GM12878 (cell line): ENCODE results near the gene OLFML2B. TPM values are rescaled to one million over a fixed set of nuclear protein-coding genes. Genes with fewer than 3 reads are reported as not detected.

Experiments used
- ATAC-seq: fragments of 200-7000 bp; cut with Tn5 transposase; 3 replicates; pipeline ENCODE4 v1.9.1; 2020; ENCODE audit warnings: mild to moderate bottlenecking, moderate library complexity
- BruUV-seq: library from RNA; stranded (reverse); fragments of 400-500 nt; replicated peaks from 2 replicates; lab custom pipeline; 2021; lab: Mats Ljungman, UMichigan
- CTCF ChIA-PET: fragments of 300-600 bp; sonication (Branson Sonifier 250); formaldehyde crosslinking; extraction: SDS; loops from one replicate; lab custom pipeline; 2021; ENCODE audit warnings: inconsistent platforms; lab: Yijun Ruan, JAX
- POLR2A ChIA-PET: fragments of 350-600 bp; formaldehyde crosslinking; extraction: SDS; loops from one replicate; lab custom pipeline; 2021; ENCODE audit warnings: inconsistent platforms; lab: Charles Lee
- RAD21 ChIA-PET: fragments of 300-600 bp; sonication (Branson Sonifier 250); formaldehyde crosslinking; loops from one replicate; lab custom pipeline; 2023; ENCODE audit warnings: antibody characterized with exemption; ENCODE audit not compliant: unreplicated experiment; lab: Charles Lee
- SMC1A ChIA-PET: fragments of 300-600 bp; sonication (Branson Sonifier 250); formaldehyde crosslinking; loops from one replicate; lab custom pipeline; 2023; ENCODE audit not compliant: unreplicated experiment, uncharacterized antibody; lab: Charles Lee
- DNase-seq: peaks from one replicate; pipeline ENCODE4 v3.0.0-alpha.2; 2011; ENCODE audit warnings: low read depth, low spot score
- FAIRE-seq: peaks from 3 replicates; lab custom pipeline; 2011; peaks lifted over from hg19 to GRCh38; lab: Jason Lieb, UNC
- H2AFZ ChIP-seq: 2 replicates; pipeline ENCODE4 v1.6.0; 2011; ENCODE audit warnings: low read depth, low read length, control low read depth; ENCODE audit not compliant: control insufficient read depth
- H3K27ac ChIP-seq: 2 replicates; pipeline ENCODE4 v1.5.1; 2011; ENCODE audit warnings: control low read depth; ENCODE audit not compliant: control insufficient read depth, insufficient read depth
- H3K27me3 ChIP-seq, 2 experiments: replicated peaks in 1 of 2; 2 replicates each; pipeline versions ENCODE4 v1.6.0 to v1.6.1; 2011; ENCODE audit warnings: low read length in 1 of 2; ENCODE audit not compliant: control insufficient read depth in 2 of 2, insufficient read depth in 2 of 2
- H3K36me3 ChIP-seq, 2 experiments: 2 replicates each; pipeline ENCODE4 v1.5.1; 2011; ENCODE audit warnings: low read length in 1 of 2; ENCODE audit not compliant: control insufficient read depth in 2 of 2, insufficient read depth in 2 of 2
- H3K4me1 ChIP-seq: 2 replicates; pipeline ENCODE4 v1.6.1; 2011; ENCODE audit warnings: mild to moderate bottlenecking, low read length, moderate library complexity, mixed read lengths; ENCODE audit not compliant: control insufficient read depth, insufficient read depth
- H3K4me2 ChIP-seq: 2 replicates; pipeline ENCODE4 v1.6.0; 2011; ENCODE audit warnings: control low read depth; ENCODE audit not compliant: control insufficient read depth, insufficient read depth
- H3K4me3 ChIP-seq: fragments of 200-600 bp; sonication (generic); 2 replicates; pipeline ENCODE4 v1.5.1; 2016
- H3K79me2 ChIP-seq: 2 replicates; pipeline ENCODE4 v1.6.0; 2011; ENCODE audit warnings: low read length; ENCODE audit not compliant: control insufficient read depth, insufficient read depth
- H3K9ac ChIP-seq: 2 replicates; pipeline ENCODE4 v1.8.0; 2011; ENCODE audit warnings: low read length, control low read depth, mixed read lengths; ENCODE audit not compliant: control insufficient read depth, insufficient read depth
- H3K9me3 ChIP-seq: replicated peaks from 3 replicates; pipeline ENCODE4 v1.5.1; 2011; ENCODE audit warnings: mild to moderate bottlenecking, low read length; ENCODE audit not compliant: control insufficient read depth, insufficient read depth
- H4K20me1 ChIP-seq: 2 replicates; pipeline ENCODE4 v1.6.0; 2011; ENCODE audit not compliant: control insufficient read depth, insufficient read depth
- BCLAF1 ChIP-seq: fragments of 450-650 bp; IDR thresholded peaks from 2 replicates; pipeline ENCODE4 v1.6.1; 2017; ENCODE audit warnings: antibody characterized with exemption, mild to moderate bottlenecking, moderate library complexity
- CBFB ChIP-seq: IDR thresholded peaks from 2 replicates; pipeline ENCODE4 v1.6.1; 2016; ENCODE audit warnings: antibody characterized with exemption, low read depth
- CBX5 ChIP-seq: sonication (generic); IDR thresholded peaks from 2 replicates; pipeline ENCODE4 v1.6.1; 2016; ENCODE audit warnings: low read depth, moderate library complexity, mild to moderate bottlenecking, inconsistent platforms
- CEBPZ ChIP-seq: fragments of 150-350 bp; IDR thresholded peaks from 2 replicates; pipeline ENCODE4 v1.6.1; 2016; ENCODE audit warnings: low read depth, low read length
- EP300 ChIP-seq, 2 experiments: fragments of 150-350 bp in 1 of 2; IDR thresholded peaks; 2 replicates each; pipeline ENCODE4 v1.6.1; 2011 to 2012; ENCODE audit warnings: low read depth in 2 of 2, low read length in 2 of 2, borderline replicate concordance in 1 of 2, improper control_type of control experiment in 1 of 2, inconsistent platforms in 1 of 2; ENCODE audit not compliant: control insufficient read depth in 1 of 2
- IRF3 ChIP-seq: fragments of 450-650 bp; IDR thresholded peaks from 2 replicates; pipeline ENCODE4 v1.6.1; 2014; ENCODE audit warnings: mild to moderate bottlenecking
- JUNB ChIP-seq: IDR thresholded peaks from 2 replicates; pipeline ENCODE4 v1.6.1; 2016; ENCODE audit warnings: antibody characterized with exemption, mild to moderate bottlenecking
- NFXL1 ChIP-seq: fragments of 450-650 bp; IDR thresholded peaks from 2 replicates; pipeline ENCODE4 v1.6.1; 2017; ENCODE audit warnings: antibody characterized with exemption, mild to moderate bottlenecking, borderline replicate concordance
- PKNOX1 ChIP-seq: fragments of 450-650 bp; IDR thresholded peaks from 2 replicates; pipeline ENCODE4 v1.6.1; 2016; ENCODE audit warnings: mild to moderate bottlenecking
- RUNX3 ChIP-seq: IDR thresholded peaks from 2 replicates; pipeline ENCODE4 v1.6.1; 2012; ENCODE audit warnings: low read length, inconsistent platforms
- SIX5 ChIP-seq: IDR thresholded peaks from 2 replicates; pipeline ENCODE4 v1.6.1; 2011; ENCODE audit warnings: mild to moderate bottlenecking, low read depth, low read length, moderate library complexity; ENCODE audit not compliant: severe bottlenecking
- SMAD1 ChIP-seq: fragments of 450-650 bp; IDR thresholded peaks from 2 replicates; pipeline ENCODE4 v1.6.1; 2018; ENCODE audit warnings: mild to moderate bottlenecking, low read depth; ENCODE audit not compliant: partially characterized antibody
- SMAD5 ChIP-seq: IDR thresholded peaks from 2 replicates; pipeline ENCODE4 v1.6.1; 2016; ENCODE audit warnings: antibody characterized with exemption, low read depth
- SREBF2 ChIP-seq: IDR thresholded peaks from 2 replicates; pipeline ENCODE4 v1.6.1; 2012; ENCODE audit warnings: mild to moderate bottlenecking, low read length
- STAT3 ChIP-seq: IDR thresholded peaks from 2 replicates; pipeline ENCODE4 v1.6.1; 2011; ENCODE audit warnings: low read depth, low read length, improper control_type of control experiment
- TARDBP ChIP-seq: IDR thresholded peaks from 2 replicates; pipeline ENCODE4 v1.6.1; 2016; ENCODE audit warnings: borderline replicate concordance
- TCF3 ChIP-seq: IDR thresholded peaks from 2 replicates; pipeline ENCODE4 v1.6.1; 2012; ENCODE audit warnings: low read depth, mild to moderate bottlenecking, low read length, borderline replicate concordance; ENCODE audit not compliant: insufficient read depth
- YBX1 ChIP-seq: fragments of 450-650 bp; IDR thresholded peaks from 2 replicates; pipeline ENCODE4 v1.6.1; 2016; ENCODE audit warnings: antibody characterized with exemption
- WGBS: methylation state at CpG from one replicate; pipeline ENCODE4 v1.1.6; 2016; ENCODE audit warnings: low lambda C conversion rate; ENCODE audit not compliant: insufficient replicate concordance, insufficient coverage; ENCODE audit errors: missing lambda C conversion rate; 5-methylcytosine and 5-hydroxymethylcytosine counted together
- in situ Hi-C: fragments of 300-500 bp; cut with MboI; formaldehyde crosslinking; loops from 9 replicates; pipeline ENCODE4 v1.14.3; 2018; ENCODE audit warnings: mixed read lengths
- intact Hi-C: fragments of 100-400 bp; cut with micrococcal nuclease; formaldehyde crosslinking; loops from one replicate; pipeline ENCODE4 v1.14.2; 2022; ENCODE audit not compliant: unreplicated experiment
- polyA plus RNA-seq, 11 experiments: library from polyadenylated mRNA; depleted of rRNA in 4 of 11; unstranded in 6 of 11; stranded (reverse) in 5 of 11; fragments of >200 nt; fragmentation: Nextera tagmentation in 4 of 11; fragmentation: Illumina TruSeq in 1 of 11; extraction: Ambion mirVana in 4 of 11; extraction: Trizol in 1 of 11; gene quantifications; 1 replicate in 1 of 11; 2 replicates in 10 of 11; pipeline versions ENCODE4 v1.2.1 to v1.2.3, GENCODE V29; 2011 to 2016; ENCODE audit warnings: inconsistent platforms in 2 of 11, missing spikeins in 2 of 11, low read depth in 1 of 11
- total RNA-seq, 4 experiments: library from RNA; depleted of rRNA in 3 of 4; stranded (reverse); fragments of >200 nt in 3 of 4; fragmentation: Illumina TruSeq in 1 of 4; extraction: Trizol in 1 of 4; gene quantifications; 2 replicates each; pipeline versions ENCODE4 v1.2.1 to v1.2.3, GENCODE V29; 2013 to 2021

The OLFML2B gene
- total and polyA plus RNA-seq, 10 of the 15 experiments (the other 5 are each of a cell fraction or from before 2014, with no cell fraction given): not detected

GRCh38 chr1:161943737-161944136, 79.9 kb downstream of the OLFML2B start:
- Histone ChIP-seq H3K4me2 (no peak overlapping the region), H3K27me3 (no peaks in the 10 kb centered on the region), H3K4me1 (no peaks in the 10 kb centered on the region), H3K79me2 (no peaks in the 10 kb centered on the region), H2AFZ (no peak overlapping the region), H4K20me1 (no peaks in the 10 kb centered on the region), H3K4me3 (no peak overlapping the region), H3K36me3 (peaks cover 0 to 5% of the 10 kb centered on the region in 2 experiments; a peak in 3 of 4 replicates), H3K9ac (no peak overlapping the region), H3K9me3 (no peaks in the 10 kb centered on the region), H3K27ac (no peak overlapping the region)
- ChIA-PET RAD21 (no interaction called here), CTCF (no interaction called here), SMC1A (interaction anchor here (1.2 to 1.3 kb wide), 2 partner anchors 14 to 93 kb away, joined by 3 read pairs; no protein-coding TSS in a partner anchor), POLR2A (no interaction called here)
- in situ Hi-C loops (no loop called here), intact Hi-C loops (no loop called here)
- no peak for DNase-seq
- 100% methylated on average over 1 of the region's 1 CpG for WGBS
- no TSS peak for BruUV-seq
- ATAC-seq: no peak
- no peak for FAIRE-seq
- TF ChIP-seq CBX5 (no peak), BCLAF1 (no peak), NFXL1 (no peak), EP300 (IDR thresholded peaks at IDR 0.05; ENCODE audit: borderline replicate concordance in 1 of 2, control insufficient read depth in 1 of 2, low read depth in 2 of 2, low read length in 2 of 2) (no peak), JUNB (no peak), SMAD1 (no peak), IRF3 (no peak), CBFB (no peak), YBX1 (no peak), TCF3 (no peak), SREBF2 (no peak), SIX5 (no peak), TARDBP (no peak), STAT3 (no peak), PKNOX1 (no peak), CEBPZ (no peak), SMAD5 (no peak), RUNX3 (no peak)
